ENCODE data around the gene GSTK1. TPM values are rescaled to one million over a fixed set of nuclear protein-coding genes. Genes with fewer than 3 reads are reported as not detected.

The GSTK1 gene
- total and polyA plus RNA-seq, 2 of the 8 experiments (the other 6 are each of a cell fraction or from before 2014, with no cell fraction given) = 25.5 to 32.5 TPM

DNA sequence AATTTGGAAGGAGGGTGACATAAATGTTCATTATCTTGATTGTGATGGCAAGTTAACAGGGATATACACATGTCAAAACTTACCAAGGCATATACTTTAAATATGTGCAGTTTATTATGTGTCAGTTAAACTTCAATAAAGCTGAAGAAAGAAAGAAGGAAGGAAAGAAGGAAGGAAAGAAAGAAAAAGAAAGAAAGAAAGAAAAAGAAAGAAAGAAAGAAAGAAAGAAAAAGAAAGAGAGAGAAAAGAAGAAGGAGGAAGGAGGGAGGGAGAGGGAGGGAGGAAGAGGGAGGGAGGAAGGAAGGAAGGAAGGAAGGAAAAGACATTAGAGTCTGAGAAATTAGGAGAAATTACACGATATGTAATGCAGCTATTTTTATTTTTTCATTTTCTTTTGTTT is 15.9 kb upstream of the GSTK1 start:
- no peak for FAIRE-seq
- POLR2A ChIA-PET (ENCODE audit: partially characterized antibody) = interaction anchor here (0.7 kb wide), 1 partner anchor 15 kb away, joined by 4 read pairs; the partner anchor contains the start of gene GSTK1
- 70% methylated on average over 1 of the region's 1 CpG; no CpG with 5 or more reads in 1 of the 2 experiments for WGBS, 2 experiments (ENCODE audit: extremely low coverage in 1 of 2, insufficient coverage in 1 of 2, insufficient read length in 1 of 2, insufficient replicate concordance in 2 of 2, low coverage in 1 of 2, low lambda C conversion rate in 2 of 2, missing lambda C conversion rate in 1 of 2)
- no peak for TF ChIP-seq TBP (IDR thresholded peaks at IDR 0.05; ENCODE audit: low read depth, low read length)
- no peak for TF ChIP-seq EGR1 (IDR thresholded peaks at IDR 0.05; ENCODE audit: borderline replicate concordance, low read depth, low read length)
- TF ChIP-seq, protein P1, sequence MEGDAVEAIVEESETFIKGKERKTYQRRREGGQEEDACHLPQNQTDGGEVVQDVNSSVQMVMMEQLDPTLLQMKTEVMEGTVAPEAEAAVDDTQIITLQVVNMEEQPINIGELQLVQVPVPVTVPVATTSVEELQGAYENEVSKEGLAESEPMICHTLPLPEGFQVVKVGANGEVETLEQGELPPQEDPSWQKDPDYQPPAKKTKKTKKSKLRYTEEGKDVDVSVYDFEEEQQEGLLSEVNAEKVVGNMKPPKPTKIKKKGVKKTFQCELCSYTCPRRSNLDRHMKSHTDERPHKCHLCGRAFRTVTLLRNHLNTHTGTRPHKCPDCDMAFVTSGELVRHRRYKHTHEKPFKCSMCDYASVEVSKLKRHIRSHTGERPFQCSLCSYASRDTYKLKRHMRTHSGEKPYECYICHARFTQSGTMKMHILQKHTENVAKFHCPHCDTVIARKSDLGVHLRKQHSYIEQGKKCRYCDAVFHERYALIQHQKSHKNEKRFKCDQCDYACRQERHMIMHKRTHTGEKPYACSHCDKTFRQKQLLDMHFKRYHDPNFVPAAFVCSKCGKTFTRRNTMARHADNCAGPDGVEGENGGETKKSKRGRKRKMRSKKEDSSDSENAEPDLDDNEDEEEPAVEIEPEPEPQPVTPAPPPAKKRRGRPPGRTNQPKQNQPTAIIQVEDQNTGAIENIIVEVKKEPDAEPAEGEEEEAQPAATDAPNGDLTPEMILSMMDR (IDR thresholded peaks at IDR 0.05; ENCODE audit: control extremely low read depth in 1 of 3, insufficient read depth in 1 of 3, low read depth in 1 of 3, low read length in 3 of 3) = no peak
- TF ChIP-seq CHD2 (IDR thresholded peaks at IDR 0.05; ENCODE audit: low read length) = no peak
- TF ChIP-seq NRF1 (IDR thresholded peaks at IDR 0.05; ENCODE audit: low read depth, low read length) = no peak
- no peak for TF ChIP-seq SP1 (IDR thresholded peaks at IDR 0.05; ENCODE audit: low read depth, low read length)
- TF ChIP-seq, protein P2, sequence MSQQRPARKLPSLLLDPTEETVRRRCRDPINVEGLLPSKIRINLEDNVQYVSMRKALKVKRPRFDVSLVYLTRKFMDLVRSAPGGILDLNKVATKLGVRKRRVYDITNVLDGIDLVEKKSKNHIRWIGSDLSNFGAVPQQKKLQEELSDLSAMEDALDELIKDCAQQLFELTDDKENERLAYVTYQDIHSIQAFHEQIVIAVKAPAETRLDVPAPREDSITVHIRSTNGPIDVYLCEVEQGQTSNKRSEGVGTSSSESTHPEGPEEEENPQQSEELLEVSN (IDR thresholded peaks at IDR 0.05) = no peak
- TF ChIP-seq CHD1 (IDR thresholded peaks at IDR 0.05; ENCODE audit: low read depth, low read length) = no peak
- no peak for TF ChIP-seq CREB1 (IDR thresholded peaks at IDR 0.05)
- no peak for TF ChIP-seq KDM4A (IDR thresholded peaks at IDR 0.05; ENCODE audit: low read depth, low read length, severe bottlenecking)
- TF ChIP-seq SP4 (IDR thresholded peaks at IDR 0.05; ENCODE audit: low read length) = no peak
- no peak for TF ChIP-seq GTF2F1 (IDR thresholded peaks at IDR 0.05; ENCODE audit: borderline replicate concordance, low read depth, low read length)

More for the DNA sequence above, 15.9 kb upstream of the GSTK1 start:
- Histone ChIP-seq H3K27ac (ENCODE audit: low read depth, low read length) (no peak overlapping the region), H3K4ac (replicated peaks; ENCODE audit: insufficient read length, low read depth, low read length) (no peak overlapping the region), H4K91ac (replicated peaks; ENCODE audit: insufficient read length, low read length) (no peak overlapping the region), H2AFZ (ENCODE audit: low read length) (no peak overlapping the region), H2AK5ac (ENCODE audit: low read depth, low read length) (no peak overlapping the region), H2BK120ac (replicated peaks; ENCODE audit: low read depth, low read length) (no peak overlapping the region), H3K4me3 (ENCODE audit: extremely low read depth in 1 of 4, insufficient read depth in 2 of 4, low read depth in 3 of 4, low read length in 4 of 4) (no peak overlapping the region), H2BK5ac (ENCODE audit: low read depth, low read length) (no peak overlapping the region), H3K18ac (ENCODE audit: extremely low read depth, low read length) (no peak overlapping the region), H3K23ac (ENCODE audit: insufficient read length) (no peak overlapping the region), H3K79me2 (ENCODE audit: control insufficient read depth in 1 of 2, insufficient read depth in 2 of 2, low read length in 2 of 2) (no peaks in the 10 kb centered on the region), H4K20me1 (replicated peaks in 1 of 2; ENCODE audit: control insufficient read depth in 1 of 2, insufficient read depth in 2 of 2, low read length in 2 of 2) (no peaks in the 10 kb centered on the region), H3K79me1 (ENCODE audit: low read depth, low read length) (no peaks in the 10 kb centered on the region), H4K8ac (ENCODE audit: extremely low read depth, insufficient read depth, low read length) (no peak overlapping the region), H3K56ac (replicated peaks; ENCODE audit: insufficient read length, low read depth, low read length) (no peak overlapping the region), H3K9ac (replicated peaks in 1 of 4; ENCODE audit: extremely low read depth in 1 of 4, low read depth in 3 of 4, low read length in 3 of 4) (no peak overlapping the region), H4K5ac (ENCODE audit: insufficient read length, low read depth, low read length) (no peak overlapping the region), H3K23me2 (ENCODE audit: low read depth, low read length) (no peaks in the 10 kb centered on the region), H2BK20ac (ENCODE audit: low read length) (no peak overlapping the region), H3K27me3 (replicated peaks in 1 of 4; ENCODE audit: control insufficient read depth in 3 of 4, extremely low read depth in 1 of 4, insufficient read depth in 3 of 4, low read length in 3 of 4) (no peaks in the 10 kb centered on the region; a peak in 1 of 7 replicates), H3K14ac (ENCODE audit: insufficient read length) (no peak overlapping the region), H3K36me3 (ENCODE audit: control insufficient read depth in 2 of 4, insufficient read depth in 4 of 4, low read length in 3 of 4) (no peaks in the 10 kb centered on the region), H3K4me1 (replicated peaks in 1 of 4; ENCODE audit: control insufficient read depth in 3 of 4, insufficient read depth in 4 of 4, low read length in 3 of 4) (no peaks in the 10 kb centered on the region), H3K9me3 (ENCODE audit: insufficient read depth in 2 of 2, low read depth in 1 of 2, low read length in 1 of 2) (no peaks in the 10 kb centered on the region), H3K4me2 (ENCODE audit: insufficient read depth in 1 of 2, low read depth in 2 of 2, low read length in 2 of 2) (no peak overlapping the region), H2BK12ac (ENCODE audit: low read depth, low read length) (no peak overlapping the region), H2BK15ac (ENCODE audit: low read length) (no peak overlapping the region)
- CTCF ChIA-PET (ENCODE audit: partially characterized antibody) = interaction anchor here (0.6 to 6.6 kb wide), 6 partner anchors 7 to 374 kb away, joined by 3 to 41 read pairs (median 4); no protein-coding TSS in a partner anchor
- DNase-seq (ENCODE audit: low read depth in 1 of 2, low spot score in 2 of 2) = no peak
